T follicular helper cell (primary cell): ENCODE results near the gene SPATA21.
"Not testable (repeated sequence)": the region's sequence is repeated elsewhere in the genome, so short reads cannot be mapped to it uniquely, and the experiment has no call there.

ENCODE experiments used
- DNase-seq: peaks from one replicate; pipeline ENCODE4 v3.0.0-alpha.2; 2020; ENCODE audit warnings: low read depth
- total RNA-seq, 2 experiments: gene quantifications; one replicate each; lab custom pipeline; 2026; lab: John Stamatoyannopoulos, UW

SPATA21 gene
- total RNA-seq: 0 reads per million in 2 experiments

GRCh38 chr1:16436946-16437474 lies at the start of gene SPATA21:
Gene SPATA21, minus strand, starts transcription at chr1:16437424. Its CDS starts 6,053 bp downstream, at chr1:16431371.
- no peak for DNase-seq

- not testable (repeated sequence) for DNase-seq
These were observed 49.8 kb upstream of the SPATA21 start for GRCh38 chr1:16487011-16487410.

- DNase-seq: not testable (repeated sequence)
These were observed 49.1 kb upstream of the SPATA21 start for GRCh38 chr1:16486316-16486715.

GRCh38 chr1:16484931-16485330 lies 47.7 kb upstream of the SPATA21 start:
- DNase-seq: no peak

GRCh38 chr1:16484501-16484835 lies 47.2 kb upstream of the SPATA21 start:
- no peak for DNase-seq

GRCh38 chr1:16483639-16484500 lies 46.6 kb upstream of the SPATA21 start:
- not testable (repeated sequence) for DNase-seq

- not testable (repeated sequence) for DNase-seq
These were observed 45.9 kb upstream of the SPATA21 start for GRCh38 chr1:16483146-16483545.

GRCh38 chr1:16478091-16478490 lies 40.9 kb upstream of the SPATA21 start:
- no peak for DNase-seq

- DNase-seq: not testable (repeated sequence)
These were observed 38.8 kb upstream of the SPATA21 start for GRCh38 chr1:16475771-16476770.

GRCh38 chr1:16474891-16475290 lies 37.7 kb upstream of the SPATA21 start:
- DNase-seq: not testable (repeated sequence)

GRCh38 chr1:16474166-16474800 lies 37.1 kb upstream of the SPATA21 start:
- no peak for DNase-seq

GRCh38 chr1:16468558-16468957 lies 31.3 kb upstream of the SPATA21 start:
- no peak for DNase-seq

- no peak for DNase-seq
These were observed 27.8 kb upstream of the SPATA21 start for GRCh38 chr1:16464917-16465625.

GRCh38 chr1:16462773-16463330 lies 25.6 kb upstream of the SPATA21 start:
- DNase-seq: no peak

- no peak for DNase-seq
These were observed 24.5 kb upstream of the SPATA21 start for GRCh38 chr1:16461681-16462080.

- DNase-seq: no peak
These were observed 22.2 kb upstream of the SPATA21 start for GRCh38 chr1:16459352-16459925.

GRCh38 chr1:16458831-16459230 lies 21.6 kb upstream of the SPATA21 start:
- no peak for DNase-seq

- not testable (repeated sequence) for DNase-seq
These were observed 18.9 kb upstream of the SPATA21 start for GRCh38 chr1:16456151-16456550.

- not testable (repeated sequence) for DNase-seq
These were observed 17.7 kb upstream of the SPATA21 start for GRCh38 chr1:16454909-16455308.

GRCh38 chr1:16451841-16452528 lies 14.8 kb upstream of the SPATA21 start:
- DNase-seq: no peak
